ENCODE measurements around the gene F10. TPM values are rescaled to one million over a fixed set of nuclear protein-coding genes. Genes with fewer than 3 reads are reported as not detected.

The F10 gene
- total and polyA plus RNA-seq, 2 donors (not counting 1 experiment from before 2014, with no cell fraction given): not detected

- POLR2A ChIA-PET: no interaction called here
- Mint-ChIP-seq H3K4me1 (peaks cover 19% of the 10 kb centered on the region), H3K27ac (peak overlapping the region; percentile 71), H3K9me3 (ENCODE audit: insufficient read depth) (peaks cover 3% of the 10 kb centered on the region), H3K4me3 (peak overlapping the region; percentile 81), H3K27me3 (peaks cover 9% of the 10 kb centered on the region)
- peak; percentile 88 for ATAC-seq (ENCODE audit: low read depth)
- CTCF ChIA-PET: interaction anchor here (0.7 kb wide), 1 partner anchor 151 kb away, joined by 3 read pairs; no protein-coding TSS in a partner anchor
- Histone ChIP-seq H3K4me3 (ENCODE audit: control extremely low read depth in 1 of 5, extremely low read depth in 1 of 5, insufficient read depth in 1 of 5, low read depth in 2 of 5, low read length in 4 of 5) (peak overlapping the region; percentile 40 to 77 (median 52)), H3K79me2 (ENCODE audit: control insufficient read depth, insufficient read depth, low read length) (no peaks in the 10 kb centered on the region), H3K9ac (ENCODE audit: low read length) (peak overlapping the region; percentile 65), H3K27me3 (replicated peaks in 1 of 4; ENCODE audit: control extremely low read depth in 1 of 4, control insufficient read depth in 3 of 4, insufficient read depth in 4 of 4, low read length in 3 of 4) (peaks cover 0 to 46% (median 11%) of the 10 kb centered on the region in 4 experiments), H3K4me1 (ENCODE audit: control insufficient read depth in 2 of 2, insufficient read depth in 2 of 2, low read length in 2 of 2) (peaks cover 22 to 25% of the 10 kb centered on the region in 2 donors), H4K20me1 (ENCODE audit: control insufficient read depth, insufficient read depth, low read length, poor library complexity, severe bottlenecking) (no peaks in the 10 kb centered on the region), H3K9me3 (ENCODE audit: control extremely low read depth in 1 of 3, control insufficient read depth in 2 of 3, insufficient read depth in 1 of 3, low read length in 2 of 3) (peaks cover 0 to 13% (median 0%) of the 10 kb centered on the region in 3 donors), H3K4me2 (replicated peaks; ENCODE audit: low read depth, low read length, poor library complexity, severe bottlenecking) (peak overlapping the region; percentile 90), H2AFZ (ENCODE audit: insufficient read depth, low read depth, low read length, poor library complexity, severe bottlenecking) (peak overlapping the region; percentile 90), H3K27ac (ENCODE audit: low read length in 2 of 2) (peak overlapping the region; percentile 6 to 48), H3K36me3 (replicated peaks in 1 of 2; ENCODE audit: control extremely low read depth in 1 of 2, control insufficient read depth in 1 of 2, extremely low read depth in 1 of 2, insufficient read depth in 2 of 2, low read length in 1 of 2) (no peaks in the 10 kb centered on the region)
- intact Hi-C loops (cut with micrococcal nuclease): loop anchor here (2.0 to 5.0 kb wide), 3 partner anchors 143 to 337 kb away; partner anchors contain the start of genes DCUN1D2 and LAMP1
- TF ChIP-seq CTCF (IDR thresholded peaks at IDR 0.05): no peak
- DNase-seq: peak; percentile 80
- WGBS (ENCODE audit: insufficient coverage): 20% methylated on average over 8 of the region's 76 CpGs
These were observed 31.5 kb downstream of the F10 start for GRCh38 chr13:113153810-113154748.

- POLR2A ChIA-PET: no interaction called here
- Histone ChIP-seq H3K79me2 (ENCODE audit: control insufficient read depth, insufficient read depth, low read length) (no peaks in the 10 kb centered on the region), H3K4me3 (ENCODE audit: control extremely low read depth in 1 of 5, extremely low read depth in 1 of 5, insufficient read depth in 1 of 5, low read depth in 2 of 5, low read length in 4 of 5) (no peak overlapping the region), H3K27ac (ENCODE audit: low read length in 2 of 2) (no peak overlapping the region), H3K9ac (ENCODE audit: low read length) (no peak overlapping the region), H4K20me1 (ENCODE audit: control insufficient read depth, insufficient read depth, low read length, poor library complexity, severe bottlenecking) (no peaks in the 10 kb centered on the region), H3K9me3 (ENCODE audit: control extremely low read depth in 1 of 3, control insufficient read depth in 2 of 3, insufficient read depth in 1 of 3, low read length in 2 of 3) (peaks cover 0 to 13% (median 0%) of the 10 kb centered on the region in 3 donors), H3K4me2 (replicated peaks; ENCODE audit: low read depth, low read length, poor library complexity, severe bottlenecking) (no peak overlapping the region), H3K4me1 (ENCODE audit: control insufficient read depth in 2 of 2, insufficient read depth in 2 of 2, low read length in 2 of 2) (peaks cover 22 to 25% of the 10 kb centered on the region in 2 donors), H3K36me3 (replicated peaks in 1 of 2; ENCODE audit: control extremely low read depth in 1 of 2, control insufficient read depth in 1 of 2, extremely low read depth in 1 of 2, insufficient read depth in 2 of 2, low read length in 1 of 2) (no peaks in the 10 kb centered on the region), H2AFZ (ENCODE audit: insufficient read depth, low read depth, low read length, poor library complexity, severe bottlenecking) (peak overlapping the region; percentile 76), H3K27me3 (replicated peaks in 1 of 4; ENCODE audit: control extremely low read depth in 1 of 4, control insufficient read depth in 3 of 4, insufficient read depth in 4 of 4, low read length in 3 of 4) (peaks cover 0 to 49% (median 10%) of the 10 kb centered on the region in 4 experiments)
- intact Hi-C loops (cut with micrococcal nuclease): loop anchor here (1.0 kb wide), 1 partner anchor 52 kb away; no protein-coding TSS in a partner anchor
- no peak for TF ChIP-seq CTCF (IDR thresholded peaks at IDR 0.05)
- no peak for TF ChIP-seq EZH2 (IDR thresholded peaks at IDR 0.05; ENCODE audit: borderline replicate concordance, insufficient read depth, low read depth, low read length, poor library complexity, severe bottlenecking)
- CTCF ChIA-PET: no interaction called here
- Mint-ChIP-seq H3K27me3 (peaks cover 11% of the 10 kb centered on the region), H3K4me3 (peak overlapping the region; percentile 32), H3K27ac (no peak overlapping the region), H3K4me1 (peaks cover 19% of the 10 kb centered on the region), H3K9me3 (ENCODE audit: insufficient read depth) (peaks cover 3% of the 10 kb centered on the region)
- no peak for DNase-seq
- no peak for ATAC-seq (ENCODE audit: low read depth)
- 74% methylated on average over 2 of the region's 3 CpGs for WGBS (ENCODE audit: insufficient coverage)
These were observed 32.6 kb downstream of the F10 start for GRCh38 chr13:113155201-113155600.
